ENCODE data around the gene CDC42SE2. TPM values are rescaled to one million over a fixed set of nuclear protein-coding genes. Genes with fewer than 3 reads are reported as not detected.
A peak's percentile ranks its signal among the peaks of the same experiment; 100 is the strongest.

CDC42SE2 gene
- total RNA-seq, 2 experiments from 2014 or later, result 100 to 102 TPM

GRCh38 chr5:131254741-131255140 lies 9.1 kb upstream of the CDC42SE2 start:
- intact Hi-C loops (cut with micrococcal nuclease), result loop anchor here (2.0 kb wide), 1 partner anchor 84 kb away; the partner anchor contains the start of gene LYRM7
- H3K27me3 Mint-ChIP-seq, result no peaks in the 10 kb centered on the region
- H3K27ac Mint-ChIP-seq, result peak overlapping the region; percentile 96
- TF ChIP-seq CTCF (IDR thresholded peaks at IDR 0.05), result no peak
- ChIA-PET CTCF (interaction anchor here (0.7 to 1.5 kb wide), 4 partner anchors 11 to 136 kb away, joined by 3 to 10 read pairs (median 3); no protein-coding TSS in a partner anchor), POLR2A (interaction anchor here (0.7 to 7.6 kb wide), 9 partner anchors 9 to 162 kb away, joined by 3 to 170 read pairs (median 3); partner anchors contain the start of gene CDC42SE2)
- peaks cover 66% of the 10 kb centered on the region for H3K4me1 Mint-ChIP-seq (ENCODE audit: low read depth)
- DNase-seq, result no peak
- no peaks in the 10 kb centered on the region for H3K9me3 Mint-ChIP-seq
- peak overlapping the region; percentile 86 for H3K4me3 Mint-ChIP-seq
- ATAC-seq, result peak; percentile 22
- H3K36me3 Mint-ChIP-seq (ENCODE audit: low read depth), result peaks cover 35% of the 10 kb centered on the region

GRCh38 chr5:131256507-131256823 lies 7.4 kb upstream of the CDC42SE2 start:
- peaks cover 58% of the 10 kb centered on the region for H3K4me1 Mint-ChIP-seq (ENCODE audit: low read depth)
- ATAC-seq (no peak), DNase-seq (no peak)
- peaks cover 40% of the 10 kb centered on the region for H3K36me3 Mint-ChIP-seq (ENCODE audit: low read depth)
- peak overlapping the region; percentile 86 for H3K27ac Mint-ChIP-seq
- H3K4me3 Mint-ChIP-seq, result peak overlapping the region; percentile 61
- CTCF ChIA-PET, result interaction anchor here (1.0 kb wide), 1 partner anchor 29 kb away, joined by 3 read pairs; no protein-coding TSS in a partner anchor
- POLR2A ChIA-PET, result interaction anchor here (0.6 to 7.6 kb wide), 6 partner anchors 9 to 142 kb away, joined by 3 to 170 read pairs (median 4); partner anchors contain the start of gene CDC42SE2
- intact Hi-C loops (cut with micrococcal nuclease), result loop anchor here (2.0 kb wide), 1 partner anchor 48 kb away; no protein-coding TSS in a partner anchor
- TF ChIP-seq CTCF (IDR thresholded peaks at IDR 0.05), result no peak
- no peaks in the 10 kb centered on the region for H3K27me3 Mint-ChIP-seq
- H3K9me3 Mint-ChIP-seq, result no peaks in the 10 kb centered on the region

GRCh38 chr5:131258733-131259132 lies 5.1 kb upstream of the CDC42SE2 start:
- Mint-ChIP-seq H3K27ac (peak overlapping the region; percentile 86), H3K4me1 (ENCODE audit: low read depth) (peaks cover 58% of the 10 kb centered on the region), H3K36me3 (ENCODE audit: low read depth) (peaks cover 49% of the 10 kb centered on the region), H3K27me3 (no peaks in the 10 kb centered on the region), H3K9me3 (no peaks in the 10 kb centered on the region), H3K4me3 (peak overlapping the region; percentile 61)
- intact Hi-C loops (cut with micrococcal nuclease), result no loop called here
- no peak for TF ChIP-seq CTCF (IDR thresholded peaks at IDR 0.05)
- CTCF ChIA-PET, result interaction anchor here (0.9 to 1.9 kb wide), 2 partner anchors 14 to 123 kb away, joined by 3 to 6 read pairs; no protein-coding TSS in a partner anchor
- DNase-seq (no peak), ATAC-seq (no peak)
- POLR2A ChIA-PET, result interaction anchor here (0.7 to 1.6 kb wide), 5 partner anchors 17 to 123 kb away, joined by 3 to 4 read pairs (median 3); no protein-coding TSS in a partner anchor

- no peak overlapping the region for H3K4me3 Mint-ChIP-seq
- POLR2A ChIA-PET, result interaction anchor here (0.9 to 1.2 kb wide), 4 partner anchors 10 to 98 kb away, joined by 3 read pairs; no protein-coding TSS in a partner anchor
- CTCF ChIA-PET, result interaction anchor here (0.9 to 1.9 kb wide), 2 partner anchors 13 to 123 kb away, joined by 3 to 6 read pairs; no protein-coding TSS in a partner anchor
- peaks cover 48% of the 10 kb centered on the region for H3K36me3 Mint-ChIP-seq (ENCODE audit: low read depth)
- TF ChIP-seq CTCF (IDR thresholded peaks at IDR 0.05), result no peak
- no peak for ATAC-seq
- intact Hi-C loops (cut with micrococcal nuclease), result no loop called here
- H3K27ac Mint-ChIP-seq, result peak overlapping the region; percentile 86
- no peak for DNase-seq
- peaks cover 56% of the 10 kb centered on the region for H3K4me1 Mint-ChIP-seq (ENCODE audit: low read depth)
- no peaks in the 10 kb centered on the region for H3K27me3 Mint-ChIP-seq
- no peaks in the 10 kb centered on the region for H3K9me3 Mint-ChIP-seq
Observed at GRCh38 chr5:131259326-131259725, 4.5 kb upstream of the CDC42SE2 start.

GRCh38 chr5:131260895-131261294 lies 3.0 kb upstream of the CDC42SE2 start:
- peaks cover 49% of the 10 kb centered on the region for H3K4me1 Mint-ChIP-seq (ENCODE audit: low read depth)
- H3K4me3 Mint-ChIP-seq, result no peak overlapping the region
- intact Hi-C loops (cut with micrococcal nuclease), result no loop called here
- H3K27me3 Mint-ChIP-seq, result no peaks in the 10 kb centered on the region
- ATAC-seq, result no peak
- POLR2A ChIA-PET, result interaction anchor here (6.9 to 15.5 kb wide), 2 partner anchors 7 to 100 kb away, joined by 59 to 170 read pairs; no protein-coding TSS in a partner anchor
- no peak for TF ChIP-seq CTCF (IDR thresholded peaks at IDR 0.05)
- CTCF ChIA-PET, result interaction anchor here (1.9 to 2.3 kb wide), 2 partner anchors 95 to 121 kb away, joined by 5 to 7 read pairs; no protein-coding TSS in a partner anchor
- no peaks in the 10 kb centered on the region for H3K9me3 Mint-ChIP-seq
- no peak for DNase-seq
- peak overlapping the region; percentile 49 for H3K27ac Mint-ChIP-seq
- peaks cover 56% of the 10 kb centered on the region for H3K36me3 Mint-ChIP-seq (ENCODE audit: low read depth)

Data from activated CD8-positive, alpha-beta T cell treated with anti-CD3 and anti-CD28 coated beads for 36 hours (primary cell).